ENCODE measurements around the gene CRTAC1. TPM values are rescaled to one million over a fixed set of nuclear protein-coding genes. Genes with fewer than 3 reads are reported as not detected.

Gene CRTAC1
- total RNA-seq, 4 donors from 2014 or later: 17.5 to 35.1 (median 22.9) TPM

DNA sequence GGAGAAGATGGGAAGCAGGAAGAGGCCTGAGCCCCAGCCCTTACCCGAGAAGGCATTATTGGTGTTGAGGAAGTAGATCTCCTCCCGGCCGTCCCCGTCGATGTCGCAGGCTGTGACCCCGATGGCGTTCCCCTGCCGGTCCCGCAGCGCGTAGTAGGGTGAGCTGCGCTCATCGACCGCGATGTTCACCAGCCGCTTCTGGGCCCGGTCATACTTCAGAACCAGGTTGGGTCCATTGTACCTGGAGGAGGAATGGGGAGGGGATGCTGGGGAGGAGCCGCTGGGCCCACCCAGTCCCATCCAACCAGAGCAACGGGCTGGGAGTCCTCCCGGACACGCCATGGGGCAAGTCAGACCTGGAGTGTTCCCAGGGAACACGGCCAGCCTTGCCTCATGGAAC lies 94.3 kb downstream of the CRTAC1 start:
- H3K4me3 ChIP-seq: no peak overlapping the region
- WGBS, 2 donors: 91 to 92% methylated on average over 23 of the region's 23 CpGs
- DNase-seq (ENCODE audit: low spot score in 2 of 2): no peak
- H3K36me3 ChIP-seq: no peaks in the 10 kb centered on the region
- no peak for TF ChIP-seq POLR2A (IDR thresholded peaks at IDR 0.05)
- no peak for TF ChIP-seq EP300 (IDR thresholded peaks at IDR 0.05)
- TF ChIP-seq, protein P1, sequence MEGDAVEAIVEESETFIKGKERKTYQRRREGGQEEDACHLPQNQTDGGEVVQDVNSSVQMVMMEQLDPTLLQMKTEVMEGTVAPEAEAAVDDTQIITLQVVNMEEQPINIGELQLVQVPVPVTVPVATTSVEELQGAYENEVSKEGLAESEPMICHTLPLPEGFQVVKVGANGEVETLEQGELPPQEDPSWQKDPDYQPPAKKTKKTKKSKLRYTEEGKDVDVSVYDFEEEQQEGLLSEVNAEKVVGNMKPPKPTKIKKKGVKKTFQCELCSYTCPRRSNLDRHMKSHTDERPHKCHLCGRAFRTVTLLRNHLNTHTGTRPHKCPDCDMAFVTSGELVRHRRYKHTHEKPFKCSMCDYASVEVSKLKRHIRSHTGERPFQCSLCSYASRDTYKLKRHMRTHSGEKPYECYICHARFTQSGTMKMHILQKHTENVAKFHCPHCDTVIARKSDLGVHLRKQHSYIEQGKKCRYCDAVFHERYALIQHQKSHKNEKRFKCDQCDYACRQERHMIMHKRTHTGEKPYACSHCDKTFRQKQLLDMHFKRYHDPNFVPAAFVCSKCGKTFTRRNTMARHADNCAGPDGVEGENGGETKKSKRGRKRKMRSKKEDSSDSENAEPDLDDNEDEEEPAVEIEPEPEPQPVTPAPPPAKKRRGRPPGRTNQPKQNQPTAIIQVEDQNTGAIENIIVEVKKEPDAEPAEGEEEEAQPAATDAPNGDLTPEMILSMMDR (IDR thresholded peaks at IDR 0.05): no peak
- H3K27ac ChIP-seq: no peak overlapping the region
- no peaks in the 10 kb centered on the region for H3K27me3 ChIP-seq
- H3K4me1 ChIP-seq: no peaks in the 10 kb centered on the region
- H3K9me3 ChIP-seq: no peaks in the 10 kb centered on the region

DNA sequence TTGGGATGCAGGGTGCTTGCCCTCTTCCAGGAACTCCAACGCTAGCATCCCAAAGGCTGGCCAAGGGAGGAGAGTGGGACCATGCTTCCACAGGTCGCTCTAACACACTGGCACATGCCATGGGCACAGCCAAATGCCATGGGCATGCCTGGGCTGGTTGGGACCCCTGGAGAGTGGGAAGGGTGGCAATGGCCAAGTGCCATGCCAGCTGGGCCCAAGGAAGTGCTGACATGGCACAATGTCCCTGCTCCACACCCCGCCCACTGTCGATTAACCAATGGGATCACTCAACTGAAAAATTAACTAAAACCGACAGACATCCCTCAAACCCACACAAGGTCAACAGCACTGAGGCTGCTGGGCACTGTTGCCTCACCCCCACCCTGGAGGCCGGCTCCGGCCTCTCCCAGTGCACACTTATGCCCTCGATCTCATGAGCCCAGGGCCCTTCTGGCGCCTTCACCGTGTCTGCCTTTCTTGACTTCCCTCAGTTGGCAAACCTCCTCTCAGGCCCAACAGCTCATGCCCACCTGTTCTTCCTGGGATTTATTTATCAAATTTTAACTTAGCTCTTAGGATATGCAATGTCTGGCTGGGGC lies 97.4 kb downstream of the CRTAC1 start:
- no peak for DNase-seq (ENCODE audit: low spot score in 2 of 2)
- 90% methylated on average over 10 of the region's 10 CpGs for WGBS, 2 donors
- TF ChIP-seq POLR2A (IDR thresholded peaks at IDR 0.05): no peak
- TF ChIP-seq, protein P1 (IDR thresholded peaks at IDR 0.05): no peak
- Histone ChIP-seq H3K27ac (no peak overlapping the region), H3K27me3 (peaks cover 0 to 8% of the 10 kb centered on the region in 2 donors), H3K9me3 (no peaks in the 10 kb centered on the region), H3K36me3 (no peaks in the 10 kb centered on the region), H3K4me1 (no peaks in the 10 kb centered on the region), H3K4me3 (no peak overlapping the region)

DNA sequence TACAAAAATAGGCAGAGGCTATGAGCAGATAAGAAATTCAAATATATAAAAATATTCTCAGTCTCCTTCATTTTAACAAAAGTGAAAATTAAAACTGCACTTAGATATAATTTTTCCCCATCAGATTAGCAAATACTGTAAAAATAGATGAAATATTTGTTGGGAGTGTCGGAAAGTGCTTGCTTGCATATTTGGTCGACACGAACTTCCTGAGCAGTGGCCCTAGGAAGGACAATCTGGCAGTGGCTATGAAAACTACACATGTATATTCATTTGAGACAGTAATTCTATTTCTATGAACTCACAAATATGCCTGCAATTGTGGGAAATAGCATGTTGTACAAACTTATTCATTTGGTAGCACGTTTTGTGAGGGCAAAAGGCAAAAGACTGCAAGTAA lies 99.4 kb downstream of the CRTAC1 start:
- TF ChIP-seq POLR2A (IDR thresholded peaks at IDR 0.05): no peak
- no peak for TF ChIP-seq EP300 (IDR thresholded peaks at IDR 0.05)
- TF ChIP-seq, protein P1 (IDR thresholded peaks at IDR 0.05): no peak
- Histone ChIP-seq H3K9me3 (no peaks in the 10 kb centered on the region), H3K27me3 (peaks cover 0 to 11% of the 10 kb centered on the region in 2 donors), H3K27ac (no peak overlapping the region), H3K4me3 (no peak overlapping the region), H3K36me3 (no peaks in the 10 kb centered on the region), H3K4me1 (no peaks in the 10 kb centered on the region)
- no peak for DNase-seq (ENCODE audit: low spot score in 2 of 2)
- 54 to 63% methylated on average over 4 of the region's 4 CpGs for WGBS, 2 donors

DNA sequence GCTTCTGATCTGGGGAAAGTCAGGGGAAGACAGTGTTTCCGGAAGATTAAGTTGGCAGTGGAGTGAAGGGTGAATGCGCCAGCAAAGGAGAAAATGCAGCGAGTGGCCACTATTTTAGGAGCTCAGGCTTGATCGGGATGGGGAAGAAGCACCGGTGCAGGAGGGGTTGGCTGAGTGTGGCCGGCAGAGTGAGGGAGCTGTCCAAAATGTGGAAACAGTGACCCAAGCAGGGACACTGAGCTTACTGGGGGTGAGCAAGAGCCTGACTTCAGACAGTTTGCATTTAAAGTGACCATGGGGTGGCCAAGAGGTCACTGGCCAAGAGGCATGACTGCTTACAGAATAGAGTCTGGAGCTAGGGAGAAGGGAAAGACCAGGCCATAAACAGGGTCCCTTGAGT lies 101.5 kb downstream of the CRTAC1 start:
- no peak for TF ChIP-seq EP300 (IDR thresholded peaks at IDR 0.05)
- TF ChIP-seq, protein P1 (IDR thresholded peaks at IDR 0.05): no peak
- no peak for TF ChIP-seq POLR2A (IDR thresholded peaks at IDR 0.05)
- Histone ChIP-seq H3K4me3 (no peak overlapping the region), H3K9me3 (no peaks in the 10 kb centered on the region), H3K4me1 (no peaks in the 10 kb centered on the region), H3K36me3 (no peaks in the 10 kb centered on the region), H3K27me3 (peaks cover 0 to 11% of the 10 kb centered on the region in 2 donors), H3K27ac (no peak overlapping the region)
- no peak for DNase-seq (ENCODE audit: low spot score in 2 of 2)
- WGBS, 2 donors: 59 to 61% methylated on average over 6 of the region's 6 CpGs

DNA sequence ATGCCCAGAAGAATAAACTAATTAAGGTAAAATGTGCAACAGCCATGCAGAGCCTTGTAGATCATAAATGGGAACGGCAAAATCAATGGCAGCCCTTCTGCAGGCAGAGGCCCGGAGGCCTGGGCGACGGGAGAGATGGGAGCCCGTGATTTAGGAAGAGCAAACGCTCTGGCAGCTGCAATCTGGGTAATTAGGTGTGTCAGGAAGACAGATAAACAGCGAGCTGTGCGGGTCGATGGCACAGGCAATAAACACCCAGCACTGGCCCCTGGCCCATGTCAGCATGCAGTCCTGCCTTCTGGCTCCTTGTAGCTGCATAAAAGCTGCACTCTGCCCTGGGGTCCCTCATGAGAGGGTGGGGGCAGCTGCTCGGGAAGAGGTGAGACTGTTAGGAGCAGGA lies 102.8 kb downstream of the CRTAC1 start:
- H3K4me1 ChIP-seq: no peaks in the 10 kb centered on the region
- H3K4me3 ChIP-seq: no peak overlapping the region
- DNase-seq (ENCODE audit: low spot score in 2 of 2): no peak
- no peak for TF ChIP-seq EP300 (IDR thresholded peaks at IDR 0.05)
- TF ChIP-seq POLR2A (IDR thresholded peaks at IDR 0.05): no peak
- TF ChIP-seq, protein P1 (IDR thresholded peaks at IDR 0.05): no peak
- no peaks in the 10 kb centered on the region for H3K36me3 ChIP-seq
- no peak overlapping the region for H3K27ac ChIP-seq
- H3K9me3 ChIP-seq: no peaks in the 10 kb centered on the region
- 39 to 40% methylated on average over 10 of the region's 10 CpGs for WGBS, 2 donors
- H3K27me3 ChIP-seq: peaks cover 0 to 11% of the 10 kb centered on the region in 2 donors
